Activated CD8-positive, alpha-beta memory T cell treated with anti-CD3 and anti-CD28 coated beads, Interleukin-2, amount 50 U/mL, for 48 hours (primary cell): ENCODE data around the gene HCN3.
"Not testable (repeated sequence)": the region's sequence is repeated elsewhere in the genome, so short reads cannot be mapped to it uniquely, and the experiment has no call there.

Experiments used
- DNase-seq: peaks from one replicate; pipeline ENCODE4 v3.0.0-alpha.2; 2020

HCN3 gene

DNA sequence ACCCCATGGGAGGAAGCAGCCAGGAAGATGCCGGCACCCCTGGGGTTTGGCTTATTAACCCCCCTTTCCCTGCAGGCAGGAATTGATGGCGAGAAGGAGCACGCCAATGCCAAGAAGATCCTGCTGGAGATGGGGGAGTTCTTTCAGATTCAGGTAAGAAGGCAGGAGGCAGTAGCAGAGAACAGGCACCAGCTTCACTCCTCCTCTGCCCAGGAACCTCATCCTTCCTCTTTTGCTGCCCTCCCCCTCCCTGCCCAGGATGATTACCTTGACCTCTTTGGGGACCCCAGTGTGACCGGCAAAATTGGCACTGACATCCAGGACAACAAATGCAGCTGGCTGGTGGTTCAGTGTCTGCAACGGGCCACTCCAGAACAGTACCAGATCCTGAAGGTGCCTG, 42.3 kb downstream of the HCN3 start:
- DNase-seq: no peak

GRCh38 chr1:155320252-155320651, 43.0 kb downstream of the HCN3 start:
- DNase-seq: no peak

DNA sequence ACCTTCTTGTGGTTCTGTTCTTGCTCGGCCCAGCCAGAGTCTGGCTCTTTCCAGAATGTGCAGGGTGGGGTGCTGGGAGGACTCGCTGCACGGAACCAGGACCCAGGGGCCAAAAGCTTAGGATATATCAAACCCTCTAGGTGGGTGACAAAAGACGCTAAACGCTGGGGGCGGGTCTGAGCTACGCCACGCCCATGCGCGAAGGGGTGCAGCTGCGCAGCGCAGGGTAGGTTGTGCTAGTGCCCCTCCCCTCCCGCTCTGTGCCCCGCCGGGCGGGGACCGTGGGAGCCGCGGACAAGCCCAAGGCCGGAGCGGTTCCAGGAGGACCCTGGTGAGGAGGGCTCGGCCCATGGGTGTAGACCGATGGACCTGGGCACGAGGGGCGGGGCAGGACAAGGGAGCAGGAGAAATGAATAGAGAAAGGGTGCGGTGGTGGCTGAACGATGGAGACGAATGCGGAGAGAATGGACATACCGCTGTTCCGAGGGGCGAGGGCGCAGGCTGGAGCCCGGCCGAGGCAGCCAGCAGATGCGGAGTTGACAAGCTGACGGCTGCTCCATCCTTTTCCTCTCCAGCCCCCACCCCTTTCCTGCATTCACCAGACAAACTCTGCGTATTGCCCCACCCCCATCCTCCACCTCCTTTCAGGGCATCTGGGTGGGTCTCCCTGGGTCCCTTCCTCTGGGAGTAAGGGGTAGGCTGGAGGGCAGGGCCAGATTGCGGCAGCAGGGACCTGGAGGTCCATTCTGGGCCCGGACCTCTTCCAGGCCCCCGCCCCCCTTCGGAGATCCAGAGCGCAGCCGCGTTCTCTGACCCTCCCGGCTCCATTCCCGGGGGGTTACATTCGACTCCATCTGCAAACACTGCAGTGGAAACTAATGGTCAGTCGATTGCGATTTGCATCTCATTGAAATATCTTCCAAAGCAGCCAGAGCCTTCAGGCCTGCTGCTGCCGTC, 43.7 kb downstream of the HCN3 start, which contains the start of gene RUSC1:
Gene RUSC1, plus strand, starts transcription at position 234 of the 957 bp plus-strand sequence. CDS start 880 bp downstream, outside the sequence.
- peak; percentile 87 for DNase-seq

GRCh38 chr1:155321639-155322503, 44.6 kb downstream of the HCN3 start:
- DNase-seq: no peak

DNA sequence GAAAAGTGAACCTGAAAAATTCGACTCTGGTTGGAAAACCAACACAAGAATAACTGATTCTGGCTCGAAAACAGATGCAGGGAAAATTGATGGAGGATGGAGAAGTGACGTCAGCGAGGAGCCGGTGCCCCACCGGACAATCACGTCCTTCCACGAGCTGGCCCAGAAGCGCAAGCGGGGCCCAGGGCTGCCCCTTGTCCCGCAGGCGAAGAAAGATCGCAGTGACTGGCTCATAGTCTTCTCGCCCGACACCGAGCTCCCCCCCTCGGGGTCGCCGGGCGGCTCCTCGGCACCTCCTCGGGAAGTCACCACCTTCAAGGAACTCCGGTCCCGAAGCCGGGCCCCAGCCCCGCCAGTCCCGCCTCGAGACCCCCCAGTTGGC, 45.3 kb downstream of the HCN3 start:
- peak; percentile 70 for DNase-seq

GRCh38 chr1:155322953-155323728, 45.9 kb downstream of the HCN3 start:
- peak; percentile 98 for DNase-seq

- DNase-seq: peak; percentile 91
Measured at GRCh38 chr1:155323729-155324036, 46.4 kb downstream of the HCN3 start.

- peak; percentile 94 for DNase-seq
Measured at GRCh38 chr1:155324037-155324716, 46.9 kb downstream of the HCN3 start.

DNA sequence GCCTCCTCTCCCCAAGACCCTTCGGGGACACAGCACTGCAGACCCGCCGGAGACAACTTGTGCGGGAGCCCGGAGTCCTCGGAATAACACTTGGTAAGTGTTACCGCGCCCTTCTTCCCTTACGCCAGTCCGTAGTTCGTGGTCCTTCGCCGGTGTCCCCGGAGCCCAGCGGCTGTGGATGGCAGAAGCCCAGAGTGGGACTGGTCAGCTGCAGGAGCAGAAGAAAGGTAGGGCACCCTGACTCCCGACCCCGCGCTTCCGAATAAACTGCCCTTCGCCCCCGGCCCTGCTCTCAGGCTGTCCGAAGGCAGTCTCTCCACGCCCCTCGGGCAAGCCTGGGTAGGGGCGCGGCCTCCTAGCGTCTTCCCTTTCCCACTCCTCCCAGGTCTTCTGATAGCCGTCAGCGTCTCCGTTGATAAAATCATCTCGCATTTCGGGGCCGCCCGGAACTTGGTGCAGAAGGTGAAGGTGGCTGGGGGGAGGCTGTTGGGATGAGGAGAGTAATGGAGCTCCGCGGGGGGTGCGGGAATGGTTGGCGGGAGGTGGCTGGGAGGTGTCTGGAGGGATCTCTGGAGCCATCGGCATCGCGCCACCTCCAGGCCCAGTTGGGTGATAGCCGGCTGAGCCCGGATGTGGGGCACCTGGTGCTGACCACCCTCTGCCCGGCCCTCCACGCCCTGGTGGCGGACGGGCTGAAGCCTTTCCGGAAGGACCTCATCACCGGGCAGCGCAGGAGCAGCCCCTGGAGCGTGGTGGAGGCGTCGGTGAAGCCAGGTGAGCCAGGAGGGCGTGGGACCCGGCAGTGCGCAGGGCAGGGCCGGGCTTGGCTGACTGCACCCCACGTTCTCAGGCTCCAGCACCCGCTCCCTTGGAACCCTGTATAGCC, 47.7 kb downstream of the HCN3 start:
- peak; percentile 80 for DNase-seq

DNA sequence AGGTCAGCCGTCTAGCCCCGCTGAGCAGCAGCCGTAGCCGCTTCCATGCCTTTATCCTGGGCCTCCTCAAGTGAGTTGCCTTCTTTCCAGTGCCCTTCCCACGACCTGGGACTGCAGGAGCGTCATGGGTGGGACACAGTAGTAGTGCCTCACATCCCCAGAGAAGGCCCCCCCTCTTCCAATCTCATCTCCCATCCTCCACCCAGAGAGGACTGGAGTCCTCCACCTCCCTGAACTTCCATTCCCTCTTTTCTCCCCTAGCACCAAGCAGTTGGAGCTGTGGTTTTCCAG, 48.3 kb downstream of the HCN3 start:
- no peak for DNase-seq

DNA sequence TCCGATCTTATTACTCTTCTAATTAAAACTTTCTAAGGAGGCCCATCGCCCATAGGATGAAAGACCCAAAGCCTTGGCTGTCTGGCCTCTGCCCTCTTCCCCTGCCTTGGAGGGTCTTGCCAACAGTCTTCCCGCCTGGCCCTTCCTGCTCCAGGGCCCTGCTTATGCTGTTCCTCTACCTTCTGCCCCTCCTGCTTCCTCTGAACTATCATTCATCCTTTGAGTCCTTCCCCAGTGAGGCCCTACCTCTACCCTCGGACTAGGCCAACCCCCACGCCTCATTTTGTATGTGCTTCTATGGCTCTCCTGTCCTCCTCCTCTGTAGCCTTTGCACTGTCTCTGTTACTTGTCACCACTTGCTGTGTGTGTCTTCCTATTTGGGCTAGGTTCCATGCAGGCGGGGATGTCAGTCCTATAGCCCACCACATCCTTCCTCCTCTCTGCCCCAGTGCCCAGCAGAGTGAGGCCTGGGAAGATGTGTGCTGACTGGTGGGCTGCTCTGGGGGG, 48.8 kb downstream of the HCN3 start:
- DNase-seq: no peak

GRCh38 chr1:155326631-155327037, 49.4 kb downstream of the HCN3 start:
- no peak for DNase-seq

DNA sequence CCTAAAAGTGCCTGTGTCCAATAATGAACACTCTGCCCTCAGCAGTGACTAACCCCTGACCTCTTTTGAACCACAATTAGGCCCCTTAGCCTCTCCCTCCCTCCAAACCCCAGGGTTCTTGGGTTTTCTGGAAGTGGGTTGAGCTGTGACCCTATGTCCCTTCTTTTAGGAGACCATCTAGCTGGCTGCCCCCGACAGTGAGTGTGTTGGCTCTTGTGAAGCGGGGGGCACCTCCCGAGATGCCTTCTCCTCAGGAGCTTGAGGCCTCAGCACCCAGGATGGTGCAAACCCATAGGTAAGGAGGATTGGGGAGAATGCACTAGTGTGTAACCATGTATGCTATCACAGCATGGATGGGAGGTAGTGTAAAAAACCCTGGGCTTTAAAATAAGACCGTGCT, 50.7 kb downstream of the HCN3 start:
- no peak for DNase-seq

DNA sequence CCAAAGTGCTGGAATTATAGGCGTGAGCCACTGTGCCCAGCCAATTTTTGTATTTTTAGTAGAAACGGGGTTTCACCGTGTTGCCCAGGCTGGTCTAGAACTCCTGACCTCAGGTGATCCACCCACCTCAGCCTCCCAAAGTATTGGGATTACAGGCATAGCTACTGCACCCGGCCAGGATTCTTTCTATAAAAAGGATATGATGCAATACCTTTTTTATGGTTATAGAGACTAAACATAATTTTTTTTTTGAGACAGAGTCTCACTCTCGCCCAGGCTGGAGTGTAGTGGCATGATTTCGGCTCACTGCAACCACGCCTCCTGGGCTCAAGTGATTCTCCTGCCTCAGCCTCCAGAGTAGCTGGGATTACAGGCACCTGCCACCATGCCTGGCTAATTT, 51.6 kb downstream of the HCN3 start:
- not testable (repeated sequence) for DNase-seq

GRCh38 chr1:155329980-155330598, 52.8 kb downstream of the HCN3 start:
- peak; percentile 50 for DNase-seq

DNA sequence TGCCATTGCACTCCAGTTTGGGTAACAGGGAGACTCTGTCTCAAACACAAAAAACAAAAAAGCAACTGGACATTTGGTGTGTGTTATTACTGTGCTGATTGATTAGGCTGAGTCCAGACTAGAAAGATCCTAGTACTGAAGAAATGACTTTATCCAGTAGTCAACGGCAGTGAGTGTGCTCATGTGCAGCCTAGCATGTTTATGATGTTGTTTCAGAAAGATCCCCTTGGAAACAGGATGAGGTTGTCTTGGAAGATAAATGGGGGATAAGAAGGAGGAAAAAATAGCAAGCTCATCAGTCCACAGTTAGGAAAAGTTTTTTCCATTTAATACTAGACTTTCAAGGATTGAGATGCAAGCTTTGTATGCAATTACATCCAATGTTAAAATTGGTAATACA, 57.7 kb downstream of the HCN3 start:
- no peak for DNase-seq
